ENCODE measurements around the gene MID1. TPM values are rescaled to one million over a fixed set of nuclear protein-coding genes. Genes with fewer than 3 reads are reported as not detected.

The MID1 gene
- total RNA-seq, 1 donor from 2014 or later = 3.4 TPM

- Histone ChIP-seq H3K36me3 (ENCODE audit: control insufficient read depth, insufficient read depth, low read length) (no peaks in the 10 kb centered on the region), H3K4me3 (ENCODE audit: low read depth, low read length) (no peak overlapping the region), H3K27me3 (ENCODE audit: control insufficient read depth, insufficient read depth, low read length) (no peaks in the 10 kb centered on the region)
- peak; percentile 76 for DNase-seq (ENCODE audit: low read depth)
- no peak for FAIRE-seq
- TF ChIP-seq CTCF (IDR thresholded peaks at IDR 0.05; ENCODE audit: insufficient read depth, low read length, severe bottlenecking) = no peak
Observed at GRCh38 chrX:10574663-10575062, 45.7 kb downstream of the MID1 start.

- H3K36me3 ChIP-seq (ENCODE audit: control insufficient read depth, insufficient read depth, low read length) = no peaks in the 10 kb centered on the region
- DNase-seq (ENCODE audit: low read depth) (no peak), FAIRE-seq (no peak)
- no peak overlapping the region for H3K4me3 ChIP-seq (ENCODE audit: low read depth, low read length)
- no peaks in the 10 kb centered on the region for H3K27me3 ChIP-seq (ENCODE audit: control insufficient read depth, insufficient read depth, low read length)
- TF ChIP-seq CTCF (IDR thresholded peaks at IDR 0.05; ENCODE audit: insufficient read depth, low read length, severe bottlenecking) = no peak
Observed at GRCh38 chrX:10571260-10571659, 49.1 kb downstream of the MID1 start.

GRCh38 chrX:10570601-10571000 is 49.8 kb downstream of the MID1 start:
- FAIRE-seq = no peak
- Histone ChIP-seq H3K4me3 (ENCODE audit: low read depth, low read length) (no peak overlapping the region), H3K27me3 (ENCODE audit: control insufficient read depth, insufficient read depth, low read length) (no peaks in the 10 kb centered on the region), H3K36me3 (ENCODE audit: control insufficient read depth, insufficient read depth, low read length) (no peaks in the 10 kb centered on the region)
- TF ChIP-seq CTCF (IDR thresholded peaks at IDR 0.05; ENCODE audit: insufficient read depth, low read length, severe bottlenecking) = no peak
- peak; percentile 14 for DNase-seq (ENCODE audit: low read depth)

GRCh38 chrX:10569946-10570345 is 50.4 kb downstream of the MID1 start:
- H3K27me3 ChIP-seq (ENCODE audit: control insufficient read depth, insufficient read depth, low read length) = no peaks in the 10 kb centered on the region
- no peak for TF ChIP-seq CTCF (IDR thresholded peaks at IDR 0.05; ENCODE audit: insufficient read depth, low read length, severe bottlenecking)
- no peaks in the 10 kb centered on the region for H3K36me3 ChIP-seq (ENCODE audit: control insufficient read depth, insufficient read depth, low read length)
- H3K4me3 ChIP-seq (ENCODE audit: low read depth, low read length) = no peak overlapping the region
- peak; percentile 79 for FAIRE-seq
- peak; percentile 84 for DNase-seq (ENCODE audit: low read depth)

- FAIRE-seq = no peak
- no peak for DNase-seq (ENCODE audit: low read depth)
- Histone ChIP-seq H3K36me3 (ENCODE audit: control insufficient read depth, insufficient read depth, low read length) (no peaks in the 10 kb centered on the region), H3K27me3 (ENCODE audit: control insufficient read depth, insufficient read depth, low read length) (no peaks in the 10 kb centered on the region), H3K4me3 (ENCODE audit: low read depth, low read length) (no peak overlapping the region)
- TF ChIP-seq CTCF (IDR thresholded peaks at IDR 0.05; ENCODE audit: insufficient read depth, low read length, severe bottlenecking) = no peak
Observed at GRCh38 chrX:10568428-10568827, 52.0 kb downstream of the MID1 start.

GRCh38 chrX:10567136-10567535 is 53.2 kb downstream of the MID1 start:
- TF ChIP-seq CTCF (IDR thresholded peaks at IDR 0.05; ENCODE audit: insufficient read depth, low read length, severe bottlenecking) = no peak
- no peak overlapping the region for H3K4me3 ChIP-seq (ENCODE audit: low read depth, low read length)
- no peaks in the 10 kb centered on the region for H3K27me3 ChIP-seq (ENCODE audit: control insufficient read depth, insufficient read depth, low read length)
- DNase-seq (ENCODE audit: low read depth) (no peak), FAIRE-seq (peak; percentile 7)
- H3K36me3 ChIP-seq (ENCODE audit: control insufficient read depth, insufficient read depth, low read length) = no peaks in the 10 kb centered on the region
